ENCODE data around the gene ABLIM2.

DNA sequence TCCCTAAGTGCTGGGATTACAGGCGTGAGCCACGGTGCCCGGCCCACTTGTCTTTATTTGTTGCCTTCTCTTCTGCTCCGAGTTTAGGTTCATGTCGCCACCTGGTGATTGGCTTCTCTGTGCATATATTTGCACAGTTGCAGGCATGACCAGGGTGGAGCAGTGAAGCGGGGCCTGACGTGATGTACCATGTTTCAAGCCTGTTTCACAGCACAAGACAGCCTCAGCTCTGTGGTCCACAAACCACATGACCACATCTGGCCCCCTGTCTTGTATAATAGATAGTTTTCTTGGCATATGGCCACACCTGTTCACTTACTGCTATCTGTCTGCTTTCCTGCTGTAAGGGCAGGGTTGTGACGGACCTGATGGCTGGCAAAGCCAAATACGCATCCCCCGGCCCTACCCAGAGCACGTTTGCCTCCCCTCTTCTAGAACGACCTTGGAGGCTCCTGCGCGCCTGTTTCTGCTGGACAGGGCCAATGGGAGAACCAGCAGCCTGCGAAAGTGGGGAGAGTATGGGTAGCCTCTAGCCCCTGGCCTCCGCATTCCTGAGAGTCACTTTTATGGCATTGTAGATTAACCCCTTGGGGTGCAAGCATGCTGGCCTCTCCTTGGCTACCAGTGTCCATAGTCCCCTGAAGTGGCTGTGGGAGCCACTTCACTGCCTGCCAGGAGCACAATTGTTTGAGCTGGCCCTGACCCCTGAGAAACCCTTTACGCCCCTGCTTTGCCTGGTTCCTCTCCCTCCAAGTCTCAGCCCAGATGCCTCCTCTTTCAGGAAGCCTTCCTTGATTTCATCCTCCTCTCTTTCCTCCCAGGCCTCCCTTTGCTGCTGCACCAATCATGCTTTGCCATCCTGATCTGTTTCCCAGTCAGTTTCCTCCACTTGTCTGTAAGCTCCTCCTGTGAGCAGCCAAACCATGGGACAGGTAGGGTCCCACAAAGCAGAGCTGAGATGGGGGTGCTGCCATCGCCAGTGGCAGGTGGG is 34.4 kb upstream of the ABLIM2 start:
- no peak for TF ChIP-seq ZFP30 (CRISPR knock-in tag; IDR thresholded peaks at IDR 0.05)
- no peak for TF ChIP-seq OSR1 (CRISPR knock-in tag; IDR thresholded peaks at IDR 0.05)
- TF ChIP-seq PPARA (CRISPR knock-in tag; IDR thresholded peaks at IDR 0.05; ENCODE audit: borderline replicate concordance), result no peak
- TF ChIP-seq ZNF8 (CRISPR knock-in tag; IDR thresholded peaks at IDR 0.05), result no peak
- no peak for TF ChIP-seq ESRRG (CRISPR knock-in tag; IDR thresholded peaks at IDR 0.05)
- TF ChIP-seq RARB (CRISPR knock-in tag; IDR thresholded peaks at IDR 0.05), result no peak

All from SK-N-SH treated with all-trans-retinoic acid at 6 μM for 48 hours (cell line).